ENCODE results near the gene TST.
"Not testable (repeated sequence)": the region's sequence is repeated elsewhere in the genome, so short reads cannot be mapped to it uniquely, and the experiment has no call there.

TST gene

DNA sequence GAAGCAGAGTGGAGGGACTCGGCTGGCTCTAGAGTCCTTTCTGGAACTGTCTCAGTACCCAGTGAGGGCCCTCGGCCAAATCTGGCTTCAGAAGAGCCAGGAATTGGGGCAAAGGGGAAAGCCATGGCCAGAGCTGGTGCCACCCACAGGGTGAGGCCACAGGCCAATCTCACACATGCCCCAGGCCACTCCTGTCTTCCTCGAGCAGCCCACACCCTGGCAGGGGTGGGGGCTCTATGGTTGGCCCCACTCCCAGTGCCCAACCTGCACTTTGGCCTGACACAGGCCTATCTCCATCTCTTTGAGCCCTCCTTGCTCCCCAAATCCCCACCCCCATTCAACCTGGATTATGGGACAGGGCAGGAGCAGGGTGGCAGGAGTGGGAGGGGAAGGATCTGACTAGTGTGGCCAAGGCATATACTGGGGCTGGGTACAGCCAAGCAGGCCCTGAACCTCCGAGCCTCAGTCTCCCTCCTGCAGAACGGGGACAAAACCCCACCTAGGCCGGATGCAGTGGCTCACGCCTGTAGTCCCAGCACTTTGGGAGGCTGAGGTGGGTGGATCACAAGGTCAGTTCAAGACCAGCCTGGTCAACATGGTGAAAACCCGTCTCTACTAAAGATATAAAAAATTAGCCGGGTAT lies 6.9 kb downstream of the TST start:
- no peak for DNase-seq

GRCh38 chr22:37011472-37011871 lies 7.8 kb downstream of the TST start:
- DNase-seq, result no peak

DNA sequence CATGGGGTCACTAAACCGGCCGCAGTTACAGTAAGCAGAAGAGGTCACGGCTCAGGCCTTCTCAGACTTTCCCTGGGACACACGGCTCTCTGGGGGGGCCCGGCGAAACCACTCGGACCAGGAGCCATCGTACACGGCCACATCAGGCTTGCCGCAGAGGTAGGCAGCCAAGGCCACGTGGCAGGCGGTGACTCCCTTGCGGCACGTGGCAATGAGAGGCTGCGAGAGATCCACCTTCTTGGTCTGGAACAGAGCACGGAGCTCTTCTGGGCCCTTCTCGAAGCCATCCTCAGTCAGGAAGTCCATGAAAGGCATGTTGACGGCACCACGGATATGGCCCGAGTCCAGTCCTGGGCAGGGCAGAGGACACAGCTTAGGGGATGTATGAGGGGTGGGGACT lies 8.3 kb downstream of the TST start:
- DNase-seq, result no peak

GRCh38 chr22:37010174-37010573 lies 9.1 kb downstream of the TST start:
- no peak for DNase-seq

GRCh38 chr22:37009490-37009889 lies 9.8 kb downstream of the TST start:
- no peak for DNase-seq

DNA sequence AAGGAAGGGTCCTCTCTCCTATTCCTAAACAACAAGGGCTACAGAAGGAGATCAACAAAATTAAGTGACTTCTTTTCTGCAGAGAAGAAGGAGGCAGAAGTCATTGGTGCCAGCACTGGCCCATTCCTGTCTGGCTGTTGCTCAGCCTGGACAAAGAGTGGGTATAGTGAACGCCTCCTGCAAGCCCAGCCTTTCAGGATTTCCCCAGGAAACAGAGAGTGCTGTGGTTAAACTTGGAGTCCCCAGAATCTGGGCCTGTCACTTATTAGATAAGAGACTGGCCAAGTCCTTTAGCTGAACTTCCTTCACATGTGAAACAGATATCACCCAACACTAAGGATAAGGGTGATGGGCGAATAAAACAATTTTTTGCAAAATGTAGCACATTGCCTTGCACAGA lies 10.9 kb downstream of the TST start:
- no peak for DNase-seq

DNA sequence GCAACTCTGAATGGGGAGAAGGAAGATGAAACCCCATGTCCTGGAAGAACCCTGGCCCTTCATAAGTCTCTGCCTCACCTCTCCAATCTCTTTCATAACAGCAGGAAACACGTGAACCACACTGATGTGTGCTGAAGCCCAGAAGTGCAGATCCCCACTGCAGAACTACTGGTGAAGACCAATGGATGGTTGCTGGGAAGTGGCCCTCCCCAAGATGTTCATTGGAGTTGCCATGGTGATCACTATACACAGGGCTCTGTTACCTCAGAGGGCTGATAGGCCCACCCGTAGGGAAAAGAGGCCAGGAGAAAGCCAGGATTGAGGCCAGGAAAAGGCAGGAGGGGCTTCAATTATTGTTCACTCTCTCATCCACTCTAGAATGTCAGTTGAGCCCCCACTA lies 11.6 kb downstream of the TST start:
- DNase-seq, result no peak

- DNase-seq, result no peak
Measured at GRCh38 chr22:37002633-37003032, 16.6 kb downstream of the TST start.

GRCh38 chr22:37001826-37002225 lies 17.4 kb downstream of the TST start:
- no peak for DNase-seq

DNA sequence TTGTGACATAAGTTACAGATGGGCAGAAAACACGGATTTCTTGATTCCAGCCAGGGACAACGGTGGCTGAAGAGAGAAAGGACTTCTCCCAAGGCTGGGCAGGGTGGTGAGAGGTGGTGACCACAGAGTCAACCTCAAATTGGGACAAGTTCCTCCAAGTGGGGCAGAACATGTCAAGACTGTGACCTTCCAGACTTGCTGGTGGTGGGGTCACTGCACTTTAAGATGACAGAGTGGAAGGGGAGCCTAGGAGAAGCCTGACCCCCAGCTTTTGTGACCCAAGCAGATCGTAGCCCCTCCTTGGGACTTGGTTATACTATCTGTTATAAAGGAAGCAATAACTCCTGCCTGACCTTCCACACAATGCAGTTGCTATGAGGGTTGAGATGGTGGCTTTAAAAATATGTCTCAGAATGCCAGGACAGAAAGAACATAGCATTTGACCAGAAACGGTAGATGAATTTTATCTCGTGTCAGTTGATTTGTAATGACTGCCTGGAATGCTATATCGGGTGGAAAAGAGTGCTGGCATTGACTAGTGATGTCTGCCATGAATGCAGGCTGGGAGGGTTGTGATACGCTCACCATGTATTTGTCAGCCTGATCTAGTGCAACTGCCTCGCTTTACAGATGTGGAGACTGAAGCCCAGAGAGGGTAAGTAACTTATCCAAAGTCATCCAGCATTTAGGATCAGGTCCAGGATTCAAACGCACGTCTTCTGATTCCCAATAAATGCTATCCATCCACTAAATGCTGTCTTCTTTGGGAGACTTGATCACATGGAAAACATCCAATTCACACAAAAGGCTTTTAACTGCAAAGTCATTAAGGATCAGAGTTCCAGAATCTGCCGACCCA lies 18.3 kb downstream of the TST start:
- no peak for DNase-seq

GRCh38 chr22:36999463-36999862 lies 19.8 kb downstream of the TST start:
- no peak for DNase-seq

DNA sequence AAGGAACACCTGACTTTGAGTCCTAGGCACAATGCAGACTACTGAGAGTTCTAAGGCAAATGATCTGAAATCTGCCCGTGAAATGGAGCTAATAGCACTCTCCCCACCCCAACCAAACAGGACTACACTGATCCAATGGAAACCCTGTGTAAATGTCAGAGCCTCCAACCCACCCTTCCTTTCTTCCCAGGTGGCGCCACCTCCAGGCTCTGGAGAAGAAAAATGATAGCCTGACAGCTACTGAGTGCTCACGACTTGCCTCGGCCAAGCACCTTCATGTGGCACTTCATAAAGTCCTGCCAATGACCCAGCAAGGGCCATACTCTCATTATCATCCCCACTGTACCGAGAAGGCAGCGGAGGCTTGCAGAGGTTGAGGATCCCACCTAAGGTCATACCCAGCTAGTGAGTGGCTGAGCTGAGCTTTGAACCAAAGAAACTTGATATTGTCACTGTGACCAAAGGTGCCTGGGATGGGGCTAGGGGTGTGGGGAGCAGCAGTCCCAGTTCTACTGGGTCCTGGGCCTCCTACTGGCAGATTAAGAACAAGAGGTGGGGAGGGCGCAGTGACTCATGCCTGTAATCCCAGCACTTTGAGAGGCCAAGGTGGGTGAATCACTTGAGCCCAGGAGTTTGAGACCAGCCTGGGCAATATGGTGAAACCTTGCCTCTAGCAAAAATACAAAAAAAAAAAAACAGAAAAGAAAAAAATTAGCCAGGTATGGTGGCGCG lies 20.5 kb downstream of the TST start:
- no peak for DNase-seq

GRCh38 chr22:36997746-36998145 lies 21.5 kb downstream of the TST start:
- no peak for DNase-seq

- no peak for DNase-seq
Measured at GRCh38 chr22:36991206-36991605, 28.0 kb downstream of the TST start.

- no peak for DNase-seq
Measured at GRCh38 chr22:36990457-36990856, 28.8 kb downstream of the TST start.

- DNase-seq, result not testable (repeated sequence)
Measured at GRCh38 chr22:36989012-36989411, 30.2 kb downstream of the TST start.

GRCh38 chr22:36988075-36988832 lies 31.0 kb downstream of the TST start:
- no peak for DNase-seq

- DNase-seq, result no peak
Measured at GRCh38 chr22:36986242-36986821, 32.9 kb downstream of the TST start.

- DNase-seq, result no peak
Measured at GRCh38 chr22:36985211-36985889, 33.9 kb downstream of the TST start.

GRCh38 chr22:36982136-36982535 lies 37.1 kb downstream of the TST start:
- no peak for DNase-seq

DNA sequence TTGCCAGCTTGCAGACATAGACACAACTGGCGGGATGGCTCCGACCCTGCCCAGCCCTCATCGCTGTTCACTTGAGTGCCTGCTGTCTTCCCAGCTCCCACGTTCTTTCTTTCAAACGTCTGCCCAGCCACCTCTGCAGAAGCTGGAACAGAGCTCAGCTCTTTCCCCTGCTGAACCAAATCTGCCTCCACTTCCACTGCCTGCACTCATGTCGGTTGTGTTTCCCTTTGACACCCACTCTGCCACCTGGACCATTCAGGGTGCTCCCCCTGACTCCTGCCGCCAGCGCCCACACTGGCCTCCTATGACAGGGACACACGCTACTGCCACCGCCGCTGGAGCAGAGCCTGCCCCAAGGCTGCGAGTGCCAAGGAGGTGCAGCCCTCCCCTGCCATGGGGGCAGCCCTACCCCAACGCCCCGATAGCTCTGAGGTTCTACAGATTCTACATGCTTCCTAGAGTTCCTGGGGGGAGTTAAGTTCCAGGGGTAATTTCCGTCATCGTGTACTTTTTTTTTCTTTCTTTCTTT lies 37.9 kb downstream of the TST start:
- DNase-seq, result no peak
